Measurements from ENCODE around the gene SAP30L.

GRCh38 chr5:154451957-154452356, 6.2 kb downstream of the SAP30L start:
- TF ChIP-seq CTCF (IDR thresholded peaks at IDR 0.05 in 8 of 11, conservative IDR thresholded peaks at IDR 0.05 in 3 of 11), result no peak
- TF ChIP-seq POLR2AphosphoS5 (IDR thresholded peaks at IDR 0.05), result no peak
- no peak for TF ChIP-seq POLR2A (IDR thresholded peaks at IDR 0.05)
